HepG2 (cell line): ENCODE results near the gene NCBP3. TPM values are rescaled to one million over a fixed set of nuclear protein-coding genes. Genes with fewer than 3 reads are reported as not detected.

ENCODE experiments used
- ATF4 ChIP-seq, 2 experiments: fragments of 450-650 bp in 1 of 2; sonication (generic) in 1 of 2; formaldehyde crosslinking; IDR thresholded peaks; 2 replicates each; pipeline versions ENCODE4 v1.5.0 to v1.8.0; 2020 to 2022; ENCODE audit warnings: mild to moderate bottlenecking in 1 of 2, missing genetic modification reagents in 1 of 2
- ATF7-NPFF ChIP-seq: sonication (generic); formaldehyde crosslinking; IDR thresholded peaks from 2 replicates; pipeline ENCODE4 v1.8.1; 2023; ENCODE audit warnings: mild to moderate bottlenecking, low read depth, missing genetic modification reagents, moderate library complexity
- CBX5 ChIP-seq: sonication (generic); formaldehyde crosslinking; IDR thresholded peaks from 2 replicates; pipeline ENCODE4 v1.4.0; 2020; ENCODE audit warnings: missing genetic modification reagents, borderline replicate concordance
- DPF2 ChIP-seq: sonication (generic); formaldehyde crosslinking; IDR thresholded peaks from 2 replicates; pipeline ENCODE4 v1.4.0; 2020; ENCODE audit warnings: mild to moderate bottlenecking, low read depth, missing genetic modification reagents, borderline replicate concordance
- ETS1 ChIP-seq: sonication (generic); formaldehyde crosslinking; IDR thresholded peaks from 2 replicates; pipeline ENCODE4 v1.4.0; 2020; ENCODE audit warnings: missing genetic modification reagents
- GATAD1 ChIP-seq: IDR thresholded peaks from 2 replicates; pipeline ENCODE4 v1.6.1; 2016; ENCODE audit warnings: missing genetic modification reagents, missing compliant biosample characterization
- IRF9 ChIP-seq: sonication (generic); formaldehyde crosslinking; IDR thresholded peaks from 2 replicates; pipeline ENCODE4 v1.8.0; 2022; ENCODE audit warnings: missing genetic modification reagents, mild to moderate bottlenecking, borderline replicate concordance
- KMT2A ChIP-seq: sonication (generic); formaldehyde crosslinking; IDR thresholded peaks from 2 replicates; pipeline ENCODE4 v1.4.0; 2020; ENCODE audit warnings: missing genetic modification reagents
- LBX2 ChIP-seq: sonication (generic); formaldehyde crosslinking; IDR thresholded peaks from 2 replicates; pipeline ENCODE4 v1.5.0; 2020; ENCODE audit warnings: missing genetic modification reagents, mild to moderate bottlenecking, borderline replicate concordance
- MAFF ChIP-seq: IDR thresholded peaks from 2 replicates; pipeline ENCODE4 v1.6.1; 2011; ENCODE audit warnings: low read depth, low read length, improper control_type of control experiment
- NBN ChIP-seq: fragments of 450-650 bp; conservative IDR thresholded peaks from 2 replicates; pipeline ENCODE4 v1.6.1; 2017
- NFIC ChIP-seq: IDR thresholded peaks from 2 replicates; pipeline ENCODE4 v1.6.1; 2012; ENCODE audit warnings: mild to moderate bottlenecking, low read length, inconsistent platforms
- NR2C2 ChIP-seq: sonication (generic); formaldehyde crosslinking; IDR thresholded peaks from 2 replicates; pipeline ENCODE4 v1.4.0; 2020; ENCODE audit warnings: missing genetic modification reagents, mild to moderate bottlenecking, moderate library complexity, borderline replicate concordance
- PATZ1 ChIP-seq: sonication (generic); formaldehyde crosslinking; IDR thresholded peaks from 2 replicates; pipeline ENCODE4 v1.4.0; 2020; ENCODE audit warnings: missing genetic modification reagents
- PREB ChIP-seq: sonication (generic); formaldehyde crosslinking; IDR thresholded peaks from 2 replicates; pipeline ENCODE4 v1.4.0; 2020; ENCODE audit warnings: missing genetic modification reagents
- PRPF4 ChIP-seq: fragments of 200-400 bp; formaldehyde crosslinking; IDR thresholded peaks from 2 replicates; pipeline ENCODE4 v1.6.1; 2016; ENCODE audit warnings: low read length, low read depth; ENCODE audit not compliant: poor library complexity, severe bottlenecking
- SAP130 ChIP-seq: IDR thresholded peaks from 2 replicates; pipeline ENCODE4 v1.6.1; 2016; ENCODE audit warnings: low read depth
- TBL1XR1 ChIP-seq: fragments of 150-350 bp; IDR thresholded peaks from 2 replicates; pipeline ENCODE4 v1.6.1; 2014; ENCODE audit warnings: borderline replicate concordance, low read length; ENCODE audit not compliant: partially characterized antibody
- THRA ChIP-seq: sonication (generic); formaldehyde crosslinking; IDR thresholded peaks from 2 replicates; pipeline ENCODE4 v1.4.0; 2020; ENCODE audit warnings: missing genetic modification reagents, borderline replicate concordance
- YY1 ChIP-seq: IDR thresholded peaks from 2 replicates; pipeline ENCODE4 v1.6.1; 2011; ENCODE audit warnings: low read length, low read depth, moderate library complexity, mild to moderate bottlenecking; ENCODE audit not compliant: insufficient read depth, insufficient replicate concordance
- ZNF652 ChIP-seq: IDR thresholded peaks from 2 replicates; pipeline ENCODE4 v1.6.1; 2016; ENCODE audit warnings: low read depth, borderline replicate concordance
- ZNF678 ChIP-seq: sonication (generic); formaldehyde crosslinking; IDR thresholded peaks from 2 replicates; pipeline ENCODE4 v1.4.0; 2020; ENCODE audit warnings: mild to moderate bottlenecking, missing genetic modification reagents
- ZNF879 ChIP-seq: sonication (generic); formaldehyde crosslinking; IDR thresholded peaks from 2 replicates; pipeline ENCODE4 v1.8.1; 2023; ENCODE audit warnings: missing genetic modification reagents
- polyA plus RNA-seq, 8 experiments: library from polyadenylated mRNA; depleted of rRNA in 3 of 8; stranded (reverse) in 7 of 8; unstranded in 1 of 8; fragments of >200 nt; fragmentation: Illumina TruSeq in 4 of 8; extraction: Trizol in 4 of 8; gene quantifications; 2 replicates each; pipeline versions ENCODE4 v1.2.1 to v1.2.3, GENCODE V29; 2011 to 2016; ENCODE audit warnings: low read depth in 4 of 8, missing spikeins in 1 of 8, mixed read lengths in 1 of 8; ENCODE audit not compliant: insufficient read depth in 1 of 8
- total RNA-seq, 5 experiments: library from RNA; depleted of rRNA; stranded (reverse); fragments of >200 nt; fragmentation: Illumina TruSeq; extraction: Trizol; gene quantifications; 2 replicates each; pipeline ENCODE4 v1.2.3, GENCODE V29; 2016; ENCODE audit warnings: low read depth in 1 of 5

NCBP3 gene
- total and polyA plus RNA-seq, 2 of the 13 experiments (the other 11 are each of a cell fraction or from before 2014, with no cell fraction given) = 19.5 to 24.8 TPM

GRCh38 chr17:3803308-3803640 lies 42.8 kb downstream of the NCBP3 start (continued):
- TF ChIP-seq THRA (CRISPR knock-in tag) = no peak
- no peak for TF ChIP-seq KMT2A
- TF ChIP-seq NBN = no peak
- TF ChIP-seq MAFF = no peak
- no peak for TF ChIP-seq NFIC
- TF ChIP-seq NR2C2 (CRISPR knock-in tag) = peak; percentile 1; the same call in 1 of the 2 replicates
- TF ChIP-seq IRF9 (CRISPR knock-in tag) = no peak
- no peak for TF ChIP-seq PATZ1 (CRISPR knock-in tag)
- no peak for TF ChIP-seq CBX5 (CRISPR knock-in tag)
- no peak for TF ChIP-seq PREB
- no peak for TF ChIP-seq PRPF4
- no peak for TF ChIP-seq GATAD1 (CRISPR knock-in tag)
- TF ChIP-seq ZNF678 (CRISPR knock-in tag) = no peak
- TF ChIP-seq DPF2 = peak; percentile 10; the same call in 1 of the 2 replicates
- TF ChIP-seq ETS1 (CRISPR knock-in tag) = no peak
- TF ChIP-seq SAP130 = peak; percentile 12; the same call in 1 of the 2 replicates
- TF ChIP-seq TBL1XR1 = no peak
- TF ChIP-seq ZNF879 (CRISPR knock-in tag) = no peak
- no peak for TF ChIP-seq ATF7-NPFF (CRISPR knock-in tag)
- 0 out of 2 replicates have a peak, but pooled peaks have one; percentile 7 for TF ChIP-seq ZNF652 (CRISPR knock-in tag)
- no peak for TF ChIP-seq LBX2 (CRISPR knock-in tag)
- no peak for TF ChIP-seq YY1
- no peak for TF ChIP-seq ATF4 (CRISPR knock-in tag; IDR thresholded peaks at IDR 0.05)
